ENCODE measurements around the gene CDKN2B-AS1. TPM values are rescaled to one million over a fixed set of nuclear protein-coding genes. Genes with fewer than 3 reads are reported as not detected.

CDKN2B-AS1 gene
- total and polyA plus RNA-seq, 2 experiments from 2014 or later = 0.61 to 4.1 TPM

DNA sequence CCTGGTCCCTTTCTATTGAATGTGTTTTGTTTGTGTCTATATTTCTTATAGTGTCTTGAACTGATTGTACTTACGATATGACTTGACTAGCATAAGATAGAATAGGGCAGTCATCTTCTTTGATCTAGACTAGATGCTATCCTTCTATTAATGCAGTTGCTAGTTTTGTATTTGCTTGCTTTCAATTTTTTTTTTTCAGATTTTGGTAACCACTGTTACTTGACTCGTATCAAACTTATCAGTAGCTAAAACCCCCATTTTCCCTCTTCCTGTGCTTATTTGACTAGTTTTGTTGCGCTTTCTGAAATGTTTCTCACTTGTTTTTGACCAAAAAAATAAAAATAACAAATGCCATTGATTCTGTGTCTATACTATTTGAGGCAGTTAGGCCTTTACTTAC, 83.5 kb downstream of the CDKN2B-AS1 start:
- Histone ChIP-seq H4K20me1 (ENCODE audit: insufficient read depth) (no peaks in the 10 kb centered on the region), H3K9me2 (ENCODE audit: insufficient read depth) (no peaks in the 10 kb centered on the region), H3K27me3 (replicated peaks; ENCODE audit: insufficient read depth) (no peaks in the 10 kb centered on the region), H3K4me3 (no peak overlapping the region), H3K36me3 (ENCODE audit: low read depth) (no peaks in the 10 kb centered on the region), H3F3A (ENCODE audit: insufficient read depth) (0 out of 2 replicates have a peak, but pooled peaks cover 4% of the 10 kb centered on the region), H3K9me3 (ENCODE audit: low read depth) (no peaks in the 10 kb centered on the region), H3K27ac (no peak overlapping the region), H3K79me2 (ENCODE audit: insufficient read depth) (no peaks in the 10 kb centered on the region), H3K4me1 (ENCODE audit: insufficient read depth) (peaks cover 12% of the 10 kb centered on the region), H2AFZ (no peak overlapping the region), H3K4me2 (ENCODE audit: unreplicated experiment) (no peak overlapping the region), H3K9ac (no peak overlapping the region)
- no peak for DNase-seq
- 96% methylated on average over 3 of the region's 3 CpGs for WGBS, 2 experiments (ENCODE audit: low coverage in 1 of 2, low lambda C conversion rate in 2 of 2, missing lambda C conversion rate in 2 of 2)
- TF ChIP-seq EZH2 (IDR thresholded peaks at IDR 0.05; ENCODE audit: insufficient read depth, poor library complexity, severe bottlenecking) (no peak), EZH2phosphoT487 (IDR thresholded peaks at IDR 0.05; ENCODE audit: insufficient read depth, low read depth) (no peak)
- in situ Hi-C loops (cut with MboI) = no loop called here

DNA sequence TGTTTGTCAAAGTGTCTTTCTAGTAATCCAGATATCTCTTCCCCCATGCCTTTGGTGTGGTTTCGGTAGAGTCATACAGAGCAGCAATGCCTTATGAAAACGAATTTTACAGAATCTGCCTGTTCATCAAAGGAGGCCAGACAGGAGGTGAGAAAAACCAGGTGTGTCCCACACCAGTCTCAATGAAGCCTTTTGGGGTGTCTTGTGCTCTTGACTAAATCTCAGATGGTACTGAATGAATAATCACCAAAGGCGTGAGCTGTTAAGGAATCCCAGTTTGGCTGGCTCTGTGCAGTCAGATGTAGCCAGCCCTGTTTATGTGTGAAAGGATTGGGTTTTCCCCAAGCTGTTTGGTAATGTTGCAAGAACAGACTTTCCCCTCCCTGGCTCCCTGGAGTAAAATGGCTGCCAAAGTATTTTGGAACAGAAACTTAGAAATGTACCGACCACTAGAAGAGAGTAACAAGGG, 85.3 kb downstream of the CDKN2B-AS1 start:
- Histone ChIP-seq H3K4me1 (ENCODE audit: insufficient read depth) (peaks cover 22% of the 10 kb centered on the region), H3K27ac (peak overlapping the region; percentile 45), H3K9me2 (ENCODE audit: insufficient read depth) (no peaks in the 10 kb centered on the region), H3K9ac (0 out of 2 replicates have a peak overlapping the region, but pooled peaks have one; percentile 17), H3K4me3 (no peak overlapping the region), H3K9me3 (ENCODE audit: low read depth) (no peaks in the 10 kb centered on the region), H3K4me2 (ENCODE audit: unreplicated experiment) (peak overlapping the region; percentile 44), H4K20me1 (ENCODE audit: insufficient read depth) (no peaks in the 10 kb centered on the region), H3K36me3 (ENCODE audit: low read depth) (no peaks in the 10 kb centered on the region), H2AFZ (peak overlapping the region; percentile 71), H3K27me3 (replicated peaks; ENCODE audit: insufficient read depth) (no peaks in the 10 kb centered on the region), H3F3A (ENCODE audit: insufficient read depth) (peaks cover 18% of the 10 kb centered on the region), H3K79me2 (ENCODE audit: insufficient read depth) (no peaks in the 10 kb centered on the region)
- in situ Hi-C loops (cut with MboI) = no loop called here
- peak; percentile 88 for DNase-seq
- TF ChIP-seq EZH2phosphoT487 (IDR thresholded peaks at IDR 0.05; ENCODE audit: insufficient read depth, low read depth) (no peak), EZH2 (IDR thresholded peaks at IDR 0.05; ENCODE audit: insufficient read depth, poor library complexity, severe bottlenecking) (no peak)
- WGBS, 2 experiments (ENCODE audit: low coverage in 1 of 2, low lambda C conversion rate in 2 of 2, missing lambda C conversion rate in 2 of 2) = 37 to 41% methylated on average over 4 of the region's 4 CpGs

DNA sequence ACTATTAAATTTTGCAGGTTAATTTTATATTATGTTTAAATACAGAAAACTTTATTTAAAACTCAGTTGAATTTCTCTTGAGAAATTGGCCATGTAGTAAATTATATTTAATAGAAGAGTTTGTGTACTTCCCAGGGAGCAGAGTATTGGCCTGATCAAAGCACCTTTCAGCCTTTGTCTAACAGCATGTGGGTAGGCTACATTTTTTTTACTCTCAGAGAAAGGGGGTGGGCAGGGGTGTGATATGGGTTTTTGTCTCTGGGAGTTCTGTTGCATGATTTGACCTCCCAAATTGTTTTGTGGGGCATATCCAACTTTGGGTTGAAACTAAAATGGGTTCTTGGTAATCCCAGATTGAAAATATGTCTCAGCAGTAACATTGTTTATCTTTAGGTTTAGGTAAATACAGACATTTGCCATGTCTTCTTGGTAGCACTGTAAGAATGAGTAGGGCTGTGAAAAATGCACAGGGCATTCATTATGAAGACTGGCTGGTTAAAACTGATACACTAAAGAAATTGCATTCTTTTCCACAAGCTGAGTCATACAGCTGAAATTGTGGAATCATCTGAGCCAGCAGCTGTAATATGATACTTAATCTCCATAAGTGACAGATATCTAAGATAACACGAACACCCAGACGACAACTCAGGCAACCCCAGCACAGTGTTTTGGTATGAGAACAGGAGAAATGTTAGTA, 89.9 kb downstream of the CDKN2B-AS1 start:
- H3K27me3 ChIP-seq (replicated peaks; ENCODE audit: insufficient read depth) = no peaks in the 10 kb centered on the region
- 0 out of 2 replicates have a peak overlapping the region, but pooled peaks have one; percentile 15 for H3K4me3 ChIP-seq
- in situ Hi-C loops (cut with MboI) = no loop called here
- DNase-seq = peak; percentile 89
- H3F3A ChIP-seq (ENCODE audit: insufficient read depth) = peaks cover 20% of the 10 kb centered on the region
- no peaks in the 10 kb centered on the region for H3K36me3 ChIP-seq (ENCODE audit: low read depth)
- H3K4me1 ChIP-seq (ENCODE audit: insufficient read depth) = peaks cover 25% of the 10 kb centered on the region
- peak overlapping the region; percentile 72 for H3K27ac ChIP-seq
- 0% methylated on average over 2 of the region's 2 CpGs for WGBS, 2 experiments (ENCODE audit: low coverage in 1 of 2, low lambda C conversion rate in 2 of 2, missing lambda C conversion rate in 2 of 2)
- TF ChIP-seq EZH2 (IDR thresholded peaks at IDR 0.05; ENCODE audit: insufficient read depth, poor library complexity, severe bottlenecking) (no peak), EZH2phosphoT487 (IDR thresholded peaks at IDR 0.05; ENCODE audit: insufficient read depth, low read depth) (no peak)
- no peak overlapping the region for H2AFZ ChIP-seq
- no peaks in the 10 kb centered on the region for H3K9me2 ChIP-seq (ENCODE audit: insufficient read depth)
- no peaks in the 10 kb centered on the region for H3K79me2 ChIP-seq (ENCODE audit: insufficient read depth)
- no peaks in the 10 kb centered on the region for H3K9me3 ChIP-seq (ENCODE audit: low read depth)
- H3K9ac ChIP-seq = no peak overlapping the region
- H4K20me1 ChIP-seq (ENCODE audit: insufficient read depth) = no peaks in the 10 kb centered on the region
- peak overlapping the region; percentile 46 for H3K4me2 ChIP-seq (ENCODE audit: unreplicated experiment)

DNA sequence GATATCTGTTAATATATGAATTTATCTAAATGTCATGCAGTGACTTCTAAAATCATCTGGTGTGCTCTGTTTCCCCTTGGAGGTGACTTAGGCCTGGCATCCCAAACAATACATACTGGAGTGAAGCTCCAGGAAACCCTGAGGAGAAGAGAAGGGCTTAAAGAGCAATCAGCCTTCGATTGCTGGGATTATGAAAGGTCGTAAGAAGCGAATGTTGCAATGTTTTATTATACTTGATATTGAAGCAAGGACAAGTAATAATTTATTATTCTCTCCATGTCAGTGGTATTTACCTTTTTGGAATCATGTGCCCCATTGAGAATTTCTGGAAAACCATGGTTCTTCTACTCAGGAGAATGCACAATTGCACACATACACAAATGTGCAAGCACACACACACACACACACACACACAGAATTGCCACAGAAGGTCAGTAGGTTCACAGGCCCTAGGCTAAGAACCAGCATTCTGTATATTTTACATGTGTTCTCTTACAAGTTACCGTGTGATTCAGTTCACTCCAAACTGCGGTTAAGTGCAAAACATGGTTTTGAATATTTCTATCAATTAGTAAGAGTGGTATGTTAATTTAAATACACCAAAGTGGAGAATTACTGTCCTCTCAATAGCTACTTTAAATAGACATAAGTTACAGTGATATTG, 93.6 kb downstream of the CDKN2B-AS1 start:
- Histone ChIP-seq H3K9me2 (ENCODE audit: insufficient read depth) (no peaks in the 10 kb centered on the region), H3K27me3 (replicated peaks; ENCODE audit: insufficient read depth) (no peaks in the 10 kb centered on the region), H3K27ac (no peak overlapping the region), H3F3A (ENCODE audit: insufficient read depth) (peaks cover 16% of the 10 kb centered on the region), H3K9ac (no peak overlapping the region), H4K20me1 (ENCODE audit: insufficient read depth) (no peaks in the 10 kb centered on the region), H3K79me2 (ENCODE audit: insufficient read depth) (no peaks in the 10 kb centered on the region), H3K4me2 (ENCODE audit: unreplicated experiment) (no peak overlapping the region), H3K4me1 (ENCODE audit: insufficient read depth) (peaks cover 14% of the 10 kb centered on the region), H3K9me3 (ENCODE audit: low read depth) (no peaks in the 10 kb centered on the region), H3K36me3 (ENCODE audit: low read depth) (no peaks in the 10 kb centered on the region), H3K4me3 (no peak overlapping the region), H2AFZ (no peak overlapping the region)
- in situ Hi-C loops (cut with MboI) = no loop called here
- 90 to 91% methylated on average over 5 of the region's 5 CpGs for WGBS, 2 experiments (ENCODE audit: low coverage in 1 of 2, low lambda C conversion rate in 2 of 2, missing lambda C conversion rate in 2 of 2)
- DNase-seq = no peak
- TF ChIP-seq EZH2 (IDR thresholded peaks at IDR 0.05; ENCODE audit: insufficient read depth, poor library complexity, severe bottlenecking) = no peak
- TF ChIP-seq EZH2phosphoT487 (IDR thresholded peaks at IDR 0.05; ENCODE audit: insufficient read depth, low read depth) = no peak

Data from GM23248 (cell line).